ENCODE data around the gene SOD1. TPM values are rescaled to one million over a fixed set of nuclear protein-coding genes. Genes with fewer than 3 reads are reported as not detected.
"Not testable (repeated sequence)": the region's sequence is repeated elsewhere in the genome, so short reads cannot be mapped to it uniquely, and the experiment has no call there.

Gene SOD1
- polyA plus RNA-seq, 3 donors = 243 to 277 (median 248) TPM

GRCh38 chr21:31647650-31648049 lies 11.8 kb upstream of the SOD1 start:
- no peak for DNase-seq

- DNase-seq = no peak
These were observed 8.6 kb upstream of the SOD1 start for GRCh38 chr21:31650930-31651329.

GRCh38 chr21:31651491-31651890 lies 8.0 kb upstream of the SOD1 start:
- DNase-seq = not testable (repeated sequence)

- DNase-seq = no peak
These were observed 5.2 kb upstream of the SOD1 start for GRCh38 chr21:31654340-31654739.

- DNase-seq = not testable (repeated sequence)
These were observed 4.5 kb upstream of the SOD1 start for GRCh38 chr21:31654821-31655580.

- no peak for DNase-seq
These were observed 3.0 kb upstream of the SOD1 start for GRCh38 chr21:31656199-31657095.

GRCh38 chr21:31658053-31658452 lies 1.4 kb upstream of the SOD1 start:
- DNase-seq = no peak

GRCh38 chr21:31659286-31659535 lies 282 bp upstream of the SOD1 start:
- DNase-seq = no peak

- DNase-seq = peak; percentile 26
These were observed 719 bp downstream of the SOD1 start for GRCh38 chr21:31660259-31660565.

- DNase-seq = no peak
These were observed 1.1 kb downstream of the SOD1 start for GRCh38 chr21:31660591-31660990.

- no peak for DNase-seq
These were observed 4.2 kb downstream of the SOD1 start for GRCh38 chr21:31663584-31664249.

GRCh38 chr21:31665397-31665796 lies 5.9 kb downstream of the SOD1 start:
- DNase-seq = no peak

- DNase-seq = not testable (repeated sequence)
These were observed 6.4 kb downstream of the SOD1 start for GRCh38 chr21:31665869-31666268.

- no peak for DNase-seq
These were observed 7.0 kb downstream of the SOD1 start for GRCh38 chr21:31666445-31667010.

- DNase-seq = no peak
These were observed 7.6 kb downstream of the SOD1 start for GRCh38 chr21:31667132-31667531.

GRCh38 chr21:31667639-31668038 lies 8.1 kb downstream of the SOD1 start:
- DNase-seq = no peak

- no peak for DNase-seq
These were observed 9.4 kb downstream of the SOD1 start for GRCh38 chr21:31668651-31669491.

- no peak for DNase-seq
These were observed 10.6 kb downstream of the SOD1 start for GRCh38 chr21:31670070-31670469.

- no peak for DNase-seq
These were observed 11.7 kb downstream of the SOD1 start for GRCh38 chr21:31671146-31671716.

GRCh38 chr21:31671931-31672330 lies 12.4 kb downstream of the SOD1 start:
- DNase-seq = peak; percentile 19

GRCh38 chr21:31673321-31673912 lies 13.9 kb downstream of the SOD1 start:
- DNase-seq = no peak
